ENCODE data around the gene BLOC1S4.

DNA sequence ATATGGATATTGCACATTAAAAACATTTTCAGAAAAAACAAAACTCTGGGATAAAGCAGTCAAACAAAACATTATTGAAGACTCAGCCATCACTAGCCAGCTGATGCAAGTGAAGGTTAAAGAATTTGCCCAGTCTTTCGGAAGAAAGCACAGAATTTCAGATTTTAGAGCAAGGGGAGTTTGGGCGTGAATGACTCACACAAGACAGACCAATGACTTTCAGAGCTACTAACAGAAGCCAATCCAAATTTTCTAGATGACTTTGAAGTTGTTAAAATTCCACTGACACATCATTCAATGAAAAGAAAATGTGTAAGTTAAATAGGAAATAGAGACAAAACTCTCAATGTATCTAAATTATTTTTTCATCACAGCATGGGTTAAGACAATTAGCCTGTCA lies 10.3 kb upstream of the BLOC1S4 start:
- TF ChIP-seq EZH2 (IDR thresholded peaks at IDR 0.05): no peak
- TF ChIP-seq POLR2AphosphoS5 (IDR thresholded peaks at IDR 0.05; ENCODE audit: borderline replicate concordance, low read depth, low read length): no peak

All from SK-N-MC (cell line).